Stimulated activated memory B cell treated with anti-CD40 and anti-IgM and Interleukin-4, amounts not matched to agents 10 μg/mL and 1 μg/mL and 100 μg/mL, for 72 hours (primary cell): Measurements from ENCODE around the gene NCAPG.

Experiments
- ATAC-seq: fragments of 150-1000 bp; cut with Tn5 transposase; 2 replicates; pipeline ENCODE4 v1.10.0; 2021
- H3K27ac Mint-ChIP-seq: one replicate; pipeline ENCODE4 v1.8.0; 2022; ENCODE audit warnings: mild to moderate bottlenecking, mixed read lengths
- H3K27me3 Mint-ChIP-seq: one replicate; pipeline ENCODE4 v1.8.0; 2022; ENCODE audit warnings: mixed read lengths
- H3K36me3 Mint-ChIP-seq: one replicate; pipeline ENCODE4 v1.8.0; 2022; ENCODE audit warnings: mixed read lengths
- H3K4me1 Mint-ChIP-seq: one replicate; pipeline ENCODE4 v1.8.0; 2022; ENCODE audit warnings: mixed read lengths
- H3K4me3 Mint-ChIP-seq: one replicate; pipeline ENCODE4 v1.8.0; 2022; ENCODE audit warnings: mild to moderate bottlenecking, moderate library complexity, mixed read lengths
- H3K9me3 Mint-ChIP-seq: one replicate; pipeline ENCODE4 v1.8.0; 2022; ENCODE audit warnings: mixed read lengths

The NCAPG gene

DNA sequence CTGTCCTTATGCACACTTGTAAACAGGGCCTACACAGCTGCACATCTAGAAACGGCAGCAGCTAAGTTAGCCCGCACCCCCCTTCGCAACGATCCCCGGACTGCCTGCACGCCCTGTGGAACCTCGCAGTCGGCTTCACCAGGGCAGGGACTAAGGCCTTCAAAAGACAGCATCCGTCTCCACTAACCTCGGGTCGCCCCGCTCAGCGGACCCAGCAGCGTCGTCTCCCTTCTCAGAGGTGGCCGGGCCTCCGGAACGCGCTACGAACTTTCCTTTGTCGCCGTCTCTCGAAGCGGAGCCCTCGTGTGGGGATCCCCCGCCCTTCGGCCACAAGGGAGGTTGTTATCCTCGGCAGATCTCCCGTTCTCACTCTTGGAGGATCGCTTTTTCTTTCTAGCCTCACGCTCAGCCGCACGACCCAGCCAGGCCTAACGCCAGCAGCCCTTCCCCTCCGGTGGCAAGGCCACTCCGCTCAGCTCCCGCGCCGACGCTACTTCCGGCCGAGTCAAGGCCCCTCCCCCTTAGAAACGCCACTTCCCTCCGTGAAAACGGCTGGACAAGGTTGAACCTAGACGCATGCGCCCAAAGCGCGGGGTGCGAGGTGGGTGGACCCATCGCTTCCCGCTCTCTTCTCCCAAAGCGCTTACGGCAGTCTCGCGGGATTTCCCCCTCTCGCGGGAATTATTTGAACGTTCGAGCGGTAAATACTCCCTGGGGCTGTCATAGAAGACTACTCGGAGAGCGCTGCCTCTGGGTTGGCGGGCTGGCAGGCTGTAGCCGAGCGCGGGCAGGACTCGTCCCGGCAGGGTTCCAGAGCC lies at the start of gene NCAPG, which contains the start of gene DCAF16:
TSS of gene NCAPG (plus strand) at position 720 of the 818 bp plus-strand sequence. CDS start 99 bp downstream, outside the sequence.
TSS of gene DCAF16 (minus strand) at position 498 of the 818 bp plus-strand sequence. CDS start 6,616 bp downstream, outside the sequence.
- Mint-ChIP-seq H3K4me3 (peak within 1 kb of the TSS; percentile 94), H3K4me1 (peaks cover 66% of the 10 kb centered on the region), H3K27me3 (no peaks in the 10 kb centered on the region), H3K27ac (peak within 1 kb of the TSS; percentile 98), H3K36me3 (peaks cover 6% of the 10 kb centered on the region), H3K9me3 (no peaks in the 10 kb centered on the region)
- ATAC-seq = peak; percentile 98

GRCh38 chr4:17761062-17761461 lies 49.7 kb upstream of the NCAPG start:
- no peak for ATAC-seq
- Mint-ChIP-seq H3K4me3 (no peak overlapping the region), H3K36me3 (no peaks in the 10 kb centered on the region)

DNA sequence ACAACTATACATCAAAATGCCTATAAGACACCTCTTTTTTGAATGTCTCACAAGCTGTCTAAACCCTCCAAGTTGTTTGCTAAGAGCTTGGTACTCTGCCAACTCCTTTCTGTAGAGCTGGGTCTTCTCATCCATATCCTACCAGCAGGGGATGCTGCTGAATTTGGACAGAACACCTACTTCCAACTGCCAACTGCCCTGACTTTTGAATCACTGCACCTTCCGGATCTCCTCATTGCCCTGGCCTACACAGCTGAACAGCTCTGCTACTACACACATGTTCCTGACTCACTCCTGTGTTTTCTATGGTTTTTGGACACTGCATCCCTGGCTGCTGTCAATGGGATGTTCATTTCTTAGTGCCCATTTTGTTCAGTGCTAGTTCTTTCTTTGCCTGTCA lies 48.1 kb upstream of the NCAPG start:
- Mint-ChIP-seq H3K4me3 (no peak overlapping the region), H3K27ac (no peak overlapping the region), H3K9me3 (no peaks in the 10 kb centered on the region), H3K27me3 (no peaks in the 10 kb centered on the region), H3K36me3 (no peaks in the 10 kb centered on the region), H3K4me1 (no peaks in the 10 kb centered on the region)
- no peak for ATAC-seq

More at GRCh38 chr4:17761062-17761461, 49.7 kb upstream of the NCAPG start:
- no peak overlapping the region for H3K27ac Mint-ChIP-seq
- no peaks in the 10 kb centered on the region for H3K9me3 Mint-ChIP-seq
- no peaks in the 10 kb centered on the region for H3K4me1 Mint-ChIP-seq
- no peaks in the 10 kb centered on the region for H3K27me3 Mint-ChIP-seq

DNA sequence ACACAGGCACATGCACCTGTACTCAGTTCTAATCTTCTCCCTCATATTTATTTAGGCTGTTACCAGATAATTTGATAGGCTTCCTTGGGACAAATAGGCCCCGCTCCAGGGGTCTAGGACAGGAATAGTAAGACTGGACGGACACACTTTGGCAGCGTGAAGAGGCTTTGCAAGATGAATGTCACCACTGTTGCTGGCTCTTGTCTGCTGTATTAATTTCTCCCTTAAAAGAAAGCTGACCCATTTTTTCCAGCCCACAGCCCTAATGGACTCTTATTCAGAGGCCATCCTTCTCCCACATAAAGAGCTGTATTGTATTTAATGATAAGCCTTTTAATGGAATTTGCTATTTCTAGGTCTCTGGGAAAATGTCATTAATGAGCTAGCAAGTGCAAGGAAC lies 47.4 kb upstream of the NCAPG start:
- ATAC-seq = no peak
- Mint-ChIP-seq H3K36me3 (no peaks in the 10 kb centered on the region), H3K9me3 (no peaks in the 10 kb centered on the region), H3K4me3 (no peak overlapping the region), H3K27me3 (no peaks in the 10 kb centered on the region), H3K4me1 (no peaks in the 10 kb centered on the region), H3K27ac (no peak overlapping the region)

GRCh38 chr4:17763931-17764330 lies 46.8 kb upstream of the NCAPG start:
- no peaks in the 10 kb centered on the region for H3K4me1 Mint-ChIP-seq
- ATAC-seq = no peak
- H3K9me3 Mint-ChIP-seq = no peaks in the 10 kb centered on the region
- no peak overlapping the region for H3K27ac Mint-ChIP-seq
- H3K4me3 Mint-ChIP-seq = no peak overlapping the region
- H3K27me3 Mint-ChIP-seq = no peaks in the 10 kb centered on the region
- no peaks in the 10 kb centered on the region for H3K36me3 Mint-ChIP-seq

DNA sequence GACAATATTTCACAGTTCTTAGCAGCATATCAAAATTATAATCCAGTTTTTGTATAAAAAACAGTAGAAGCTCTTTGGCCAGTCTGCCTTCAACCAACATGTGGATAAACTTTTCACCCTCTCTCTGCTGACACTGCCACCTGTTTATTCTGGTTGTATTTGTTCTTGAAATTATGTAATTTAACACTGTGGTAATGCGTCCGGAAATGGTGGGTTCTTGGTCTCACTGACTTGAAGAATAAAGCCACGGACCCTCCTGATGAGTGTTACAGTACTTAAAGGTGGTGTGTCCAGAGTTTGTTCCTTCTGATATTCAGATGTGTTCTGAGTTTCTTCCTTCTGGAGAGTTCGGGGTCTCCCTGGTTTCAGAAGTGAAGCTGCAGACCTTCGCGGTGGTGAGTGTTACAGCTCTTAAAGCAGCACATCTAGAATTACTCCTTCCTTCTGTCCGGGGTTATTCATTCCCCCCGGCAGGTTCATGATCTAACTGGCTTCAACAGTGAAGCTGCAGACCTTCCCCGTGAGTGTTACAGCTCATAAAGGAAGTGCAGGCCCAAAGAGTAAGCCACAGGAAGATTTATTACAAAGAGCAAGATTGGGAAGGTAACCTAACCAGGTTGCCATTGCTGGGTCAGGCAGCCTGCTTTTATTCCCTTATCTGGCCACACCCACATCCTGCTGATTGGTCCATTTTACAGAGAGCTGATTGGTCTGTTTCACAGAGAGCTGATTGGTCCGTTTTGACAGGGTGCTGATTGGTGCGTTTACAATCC lies 45.1 kb upstream of the NCAPG start:
- Mint-ChIP-seq H3K4me3 (no peak overlapping the region), H3K36me3 (no peaks in the 10 kb centered on the region), H3K9me3 (no peaks in the 10 kb centered on the region), H3K27me3 (peaks cover 10% of the 10 kb centered on the region), H3K27ac (no peak overlapping the region), H3K4me1 (no peaks in the 10 kb centered on the region)
- no peak for ATAC-seq

DNA sequence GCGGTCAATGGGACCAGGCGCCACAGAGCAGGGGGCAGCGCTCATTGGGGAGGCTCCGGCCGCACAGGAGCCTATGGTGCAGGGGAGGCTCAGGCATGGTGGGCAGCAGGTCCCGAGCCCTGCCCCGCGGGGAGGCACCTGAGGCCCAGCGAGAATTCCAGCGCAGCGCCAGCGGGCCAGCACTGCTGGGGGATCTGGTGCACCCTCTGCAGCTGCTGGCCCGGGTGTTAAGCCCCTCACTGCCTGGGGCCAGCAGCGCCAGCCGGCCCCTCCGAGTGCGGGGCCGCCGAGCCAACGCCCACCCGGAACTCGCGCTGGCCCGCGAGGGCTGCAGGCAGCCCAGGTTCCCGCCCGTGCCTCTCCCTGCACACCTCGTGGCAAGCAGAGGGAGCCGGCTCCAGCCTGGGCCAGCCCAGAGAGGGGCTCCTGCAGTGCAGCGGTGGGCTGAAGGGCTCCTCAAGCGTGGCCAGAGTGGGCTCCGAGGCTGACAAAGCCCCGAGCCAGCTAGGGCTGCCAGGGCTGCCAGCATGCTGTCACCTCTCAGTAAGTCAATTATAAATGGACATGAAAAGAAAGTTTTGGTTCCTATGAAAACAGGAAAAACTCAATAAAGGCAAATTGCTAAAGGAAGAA lies 43.8 kb upstream of the NCAPG start:
- no peak overlapping the region for H3K4me3 Mint-ChIP-seq
- H3K27me3 Mint-ChIP-seq = peaks cover 10% of the 10 kb centered on the region
- H3K4me1 Mint-ChIP-seq = no peaks in the 10 kb centered on the region
- H3K9me3 Mint-ChIP-seq = no peaks in the 10 kb centered on the region
- H3K27ac Mint-ChIP-seq = no peak overlapping the region
- ATAC-seq = no peak
- H3K36me3 Mint-ChIP-seq = no peaks in the 10 kb centered on the region

DNA sequence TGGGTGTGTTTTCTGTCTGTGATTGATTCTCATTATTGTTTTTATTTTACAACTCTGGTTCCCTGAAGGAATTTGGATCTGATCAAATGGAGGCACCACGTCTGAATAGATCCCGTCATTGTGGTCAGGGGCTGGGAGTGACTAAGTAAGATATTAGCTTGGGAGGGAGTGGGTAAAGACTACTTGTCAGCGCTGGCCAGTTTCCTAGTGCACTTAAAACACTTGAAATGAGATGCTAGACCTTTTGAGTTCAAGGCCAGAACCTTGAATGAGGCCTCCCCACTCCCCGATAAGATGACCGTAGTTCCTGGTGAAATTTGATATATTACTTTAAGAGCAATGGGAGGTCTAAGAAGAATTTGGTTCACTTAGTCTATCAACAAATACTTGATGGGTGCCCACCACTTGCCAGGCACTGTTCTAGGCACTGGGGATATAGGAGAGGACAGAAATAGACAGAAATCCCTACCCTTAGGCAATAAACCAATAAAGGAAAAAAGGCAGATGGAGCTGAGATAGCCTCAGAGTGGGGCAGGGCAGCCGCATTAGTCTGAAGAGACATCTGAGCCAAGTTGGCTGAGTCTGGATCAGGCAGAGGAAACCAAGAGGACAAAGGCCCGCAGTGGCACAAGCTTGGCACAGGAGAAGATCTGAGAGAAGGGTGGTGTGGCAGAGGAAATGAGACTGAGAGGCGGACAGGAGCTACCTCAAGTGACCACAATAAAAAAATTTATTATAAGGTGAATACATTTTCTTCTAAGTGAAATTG lies 41.2 kb upstream of the NCAPG start:
- no peaks in the 10 kb centered on the region for H3K9me3 Mint-ChIP-seq
- H3K36me3 Mint-ChIP-seq = no peaks in the 10 kb centered on the region
- no peak for ATAC-seq
- H3K27ac Mint-ChIP-seq = no peak overlapping the region
- H3K4me1 Mint-ChIP-seq = no peaks in the 10 kb centered on the region
- peaks cover 10% of the 10 kb centered on the region for H3K27me3 Mint-ChIP-seq
- H3K4me3 Mint-ChIP-seq = no peak overlapping the region

GRCh38 chr4:17770845-17771244 lies 39.9 kb upstream of the NCAPG start:
- Mint-ChIP-seq H3K36me3 (no peaks in the 10 kb centered on the region), H3K9me3 (no peaks in the 10 kb centered on the region), H3K4me1 (no peaks in the 10 kb centered on the region), H3K27ac (no peak overlapping the region), H3K4me3 (no peak overlapping the region), H3K27me3 (peaks cover 10% of the 10 kb centered on the region)
- no peak for ATAC-seq

DNA sequence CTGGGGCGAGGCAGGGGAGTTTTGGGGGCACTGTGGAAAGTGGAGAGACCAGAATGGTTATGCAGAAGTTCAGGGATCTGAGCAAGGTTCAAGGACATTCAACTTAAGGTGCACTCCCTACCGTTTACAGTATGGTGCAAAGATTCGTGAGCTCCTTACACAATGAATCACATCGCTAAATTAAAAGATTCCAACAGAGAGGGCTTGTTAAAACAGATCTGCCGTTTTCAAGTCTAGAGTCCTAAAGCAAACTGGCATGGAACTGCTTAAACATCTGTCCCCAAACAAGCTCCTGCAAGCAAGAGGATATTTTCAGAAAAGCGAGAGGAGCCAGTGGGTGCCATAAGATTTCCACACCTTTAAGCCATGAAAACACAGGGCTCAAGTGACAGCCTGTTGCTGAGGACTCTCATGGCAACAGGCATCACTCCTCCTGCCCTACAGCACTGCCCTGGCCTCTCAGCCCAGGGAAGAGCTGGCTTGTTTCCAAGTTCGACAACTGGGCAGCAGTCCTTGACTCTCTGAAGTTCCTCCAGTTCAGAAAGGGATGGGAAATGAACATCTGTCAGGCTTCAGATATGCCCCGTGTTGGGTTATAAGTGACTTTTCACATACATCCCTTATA lies 39.4 kb upstream of the NCAPG start:
- Mint-ChIP-seq H3K4me3 (no peak overlapping the region), H3K36me3 (no peaks in the 10 kb centered on the region), H3K27ac (no peak overlapping the region), H3K9me3 (no peaks in the 10 kb centered on the region), H3K27me3 (peaks cover 10% of the 10 kb centered on the region), H3K4me1 (no peaks in the 10 kb centered on the region)
- no peak for ATAC-seq

- H3K27ac Mint-ChIP-seq = no peak overlapping the region
- H3K4me3 Mint-ChIP-seq = no peak overlapping the region
- ATAC-seq = no peak
- H3K27me3 Mint-ChIP-seq = peaks cover 10% of the 10 kb centered on the region
- H3K4me1 Mint-ChIP-seq = no peaks in the 10 kb centered on the region
- H3K36me3 Mint-ChIP-seq = no peaks in the 10 kb centered on the region
- H3K9me3 Mint-ChIP-seq = no peaks in the 10 kb centered on the region
Measured at GRCh38 chr4:17773135-17773698, 37.6 kb upstream of the NCAPG start.

- Mint-ChIP-seq H3K27ac (no peak overlapping the region), H3K4me3 (no peak overlapping the region), H3K4me1 (peaks cover 11% of the 10 kb centered on the region), H3K27me3 (peaks cover 42% of the 10 kb centered on the region), H3K36me3 (no peaks in the 10 kb centered on the region), H3K9me3 (no peaks in the 10 kb centered on the region)
- ATAC-seq = no peak
Measured at GRCh38 chr4:17778431-17778830, 32.3 kb upstream of the NCAPG start.

- Mint-ChIP-seq H3K36me3 (no peaks in the 10 kb centered on the region), H3K9me3 (no peaks in the 10 kb centered on the region), H3K27me3 (peaks cover 42% of the 10 kb centered on the region), H3K4me3 (no peak overlapping the region), H3K27ac (no peak overlapping the region), H3K4me1 (peaks cover 11% of the 10 kb centered on the region)
- ATAC-seq = no peak
Measured at GRCh38 chr4:17780501-17781299, 30.1 kb upstream of the NCAPG start.
